Measurements from ENCODE around the gene LRRC74B. TPM values are rescaled to one million over a fixed set of nuclear protein-coding genes. Genes with fewer than 3 reads are reported as not detected.

LRRC74B gene
- total and polyA plus RNA-seq, 2 donors (not counting 1 experiment from before 2014, with no cell fraction given) = not detected

DNA sequence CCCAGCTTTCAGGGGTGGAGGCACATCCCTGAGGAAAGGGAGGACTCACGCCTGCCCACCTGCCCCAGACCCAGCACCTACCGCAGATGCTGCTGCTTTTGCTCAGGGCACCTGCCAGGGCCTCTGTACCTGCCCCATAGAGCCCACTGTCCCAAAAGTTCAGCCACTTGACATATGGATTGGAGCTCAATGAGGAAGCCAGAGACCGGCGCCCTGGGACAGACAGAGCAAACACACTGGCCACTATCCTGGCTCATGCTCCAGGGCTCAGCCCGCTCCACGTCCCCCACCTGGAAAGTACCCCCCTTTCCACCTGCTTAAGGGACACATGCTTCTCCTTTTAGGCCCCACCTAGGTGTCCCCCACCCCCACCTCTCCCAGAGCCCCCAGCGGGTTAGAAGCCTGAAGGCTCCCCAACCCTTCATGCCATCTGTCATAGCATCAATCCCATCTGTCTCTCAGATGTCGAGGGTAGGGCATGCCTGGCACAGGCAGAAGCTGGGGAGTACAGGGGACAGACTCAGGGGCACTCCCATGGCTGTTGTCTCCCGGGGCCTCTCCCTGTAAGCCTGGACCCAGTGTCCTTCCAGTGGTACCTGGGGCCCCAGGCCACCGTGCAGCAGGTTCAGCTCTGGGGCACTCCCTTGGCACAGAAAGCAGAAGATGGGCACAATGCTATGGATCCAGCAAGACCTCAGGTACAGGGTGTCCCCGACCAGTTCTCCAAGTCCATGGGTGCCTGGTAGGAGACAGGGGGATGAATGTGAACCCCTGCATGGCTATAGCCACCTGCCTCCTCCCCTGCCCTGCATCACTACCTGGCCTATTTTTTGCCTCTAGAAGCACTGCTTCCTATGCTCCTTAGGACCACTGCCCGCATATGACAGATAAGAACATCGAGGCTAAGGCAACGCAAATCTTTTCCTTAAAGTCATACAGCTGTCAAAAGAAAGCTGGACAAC is 33.0 kb upstream of the LRRC74B start:
- Histone ChIP-seq H3K4me3 (replicated peaks in 1 of 4; ENCODE audit: control extremely low read depth in 1 of 4, insufficient read depth in 1 of 4, low read depth in 3 of 4, low read length in 4 of 4) (no peak overlapping the region), H3K9me3 (ENCODE audit: control insufficient read depth, insufficient read depth, low read depth, low read length) (no peaks in the 10 kb centered on the region), H3K36me3 (ENCODE audit: control insufficient read depth, insufficient read depth, low read length) (no peaks in the 10 kb centered on the region), H3K27ac (ENCODE audit: insufficient read depth, low read length) (no peak overlapping the region), H4K20me1 (ENCODE audit: control insufficient read depth, extremely low read depth, insufficient read depth, low read length) (no peaks in the 10 kb centered on the region), H3K27me3 (ENCODE audit: control insufficient read depth, insufficient read depth, low read length) (no peaks in the 10 kb centered on the region), H3K9ac (ENCODE audit: insufficient read depth, low read length) (no peak overlapping the region), H3K4me2 (ENCODE audit: extremely low read depth, insufficient read depth, low read length) (no peak overlapping the region), H3K79me2 (ENCODE audit: control insufficient read depth, insufficient read depth, low read length) (no peaks in the 10 kb centered on the region), H2AFZ (ENCODE audit: low read length) (no peak overlapping the region), H3K4me1 (ENCODE audit: control insufficient read depth, extremely low read depth, insufficient read depth, low read length) (peaks cover 14% of the 10 kb centered on the region)
- TF ChIP-seq CTCF (conservative IDR thresholded peaks at IDR 0.05 in 1 of 2, IDR thresholded peaks at IDR 0.05 in 1 of 2; ENCODE audit: low read depth in 1 of 2, low read length in 2 of 2) = no peak
- no peak for TF ChIP-seq EZH2 (IDR thresholded peaks at IDR 0.05; ENCODE audit: low read length, missing control alignments)
- DNase-seq (ENCODE audit: low read depth in 2 of 2) = no peak

- Histone ChIP-seq H2AFZ (ENCODE audit: low read length) (peak overlapping the region; percentile 73), H3K4me2 (ENCODE audit: extremely low read depth, insufficient read depth, low read length) (peak overlapping the region; percentile 99), H4K20me1 (ENCODE audit: control insufficient read depth, extremely low read depth, insufficient read depth, low read length) (no peaks in the 10 kb centered on the region), H3K9me3 (ENCODE audit: control insufficient read depth, insufficient read depth, low read depth, low read length) (no peaks in the 10 kb centered on the region), H3K4me3 (replicated peaks in 1 of 4; ENCODE audit: control extremely low read depth in 1 of 4, insufficient read depth in 1 of 4, low read depth in 3 of 4, low read length in 4 of 4) (peak overlapping the region; percentile 33 to 67 (median 54)), H3K27me3 (ENCODE audit: control insufficient read depth, insufficient read depth, low read length) (no peaks in the 10 kb centered on the region), H3K4me1 (ENCODE audit: control insufficient read depth, extremely low read depth, insufficient read depth, low read length) (peaks cover 14% of the 10 kb centered on the region), H3K27ac (ENCODE audit: insufficient read depth, low read length) (peak overlapping the region; percentile 75), H3K9ac (ENCODE audit: insufficient read depth, low read length) (peak overlapping the region; percentile 72), H3K36me3 (ENCODE audit: control insufficient read depth, insufficient read depth, low read length) (no peaks in the 10 kb centered on the region), H3K79me2 (ENCODE audit: control insufficient read depth, insufficient read depth, low read length) (no peaks in the 10 kb centered on the region)
- TF ChIP-seq EZH2 (IDR thresholded peaks at IDR 0.05; ENCODE audit: low read length, missing control alignments) (no peak), CTCF (conservative IDR thresholded peaks at IDR 0.05 in 1 of 2, IDR thresholded peaks at IDR 0.05 in 1 of 2; ENCODE audit: low read depth in 1 of 2, low read length in 2 of 2) (no peak)
- no peak for DNase-seq (ENCODE audit: low read depth in 2 of 2)
Observed at GRCh38 chr22:21013657-21014201, 32.0 kb upstream of the LRRC74B start.

DNA sequence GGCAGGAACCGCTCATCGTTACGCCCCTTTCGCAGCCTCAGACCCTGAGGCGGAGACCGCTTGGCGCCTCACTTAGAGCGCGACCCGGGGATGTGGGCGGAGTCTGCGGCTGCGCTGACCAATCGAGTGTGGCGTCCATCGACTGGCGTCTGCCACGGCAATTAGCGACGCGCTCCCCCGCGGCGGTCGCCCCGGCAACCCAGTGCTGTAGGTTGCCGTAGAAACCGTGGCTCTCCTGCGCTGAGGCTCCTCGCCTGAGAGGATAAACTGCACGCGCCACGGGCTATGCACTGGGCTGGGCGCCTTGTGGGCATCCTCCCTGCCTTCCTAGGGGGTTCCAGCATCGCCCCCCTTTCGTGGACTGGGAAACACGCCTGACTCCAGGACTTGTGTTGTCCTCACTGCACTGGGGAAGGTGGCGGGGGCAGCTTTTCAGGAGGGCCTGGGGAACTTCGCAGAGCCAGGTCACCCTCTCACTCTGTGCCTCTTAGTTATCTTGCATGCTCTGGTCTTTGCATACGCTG is 31.5 kb upstream of the LRRC74B start:
- peak; percentile 87 to 92 for DNase-seq (ENCODE audit: low read depth in 2 of 2)
- Histone ChIP-seq H3K9ac (ENCODE audit: insufficient read depth, low read length) (peak overlapping the region; percentile 72), H2AFZ (ENCODE audit: low read length) (peak overlapping the region; percentile 73), H3K4me3 (replicated peaks in 1 of 4; ENCODE audit: control extremely low read depth in 1 of 4, insufficient read depth in 1 of 4, low read depth in 3 of 4, low read length in 4 of 4) (peak overlapping the region; percentile 33 to 67 (median 54)), H3K27ac (ENCODE audit: insufficient read depth, low read length) (peak overlapping the region; percentile 93), H4K20me1 (ENCODE audit: control insufficient read depth, extremely low read depth, insufficient read depth, low read length) (no peaks in the 10 kb centered on the region), H3K36me3 (ENCODE audit: control insufficient read depth, insufficient read depth, low read length) (no peaks in the 10 kb centered on the region), H3K27me3 (ENCODE audit: control insufficient read depth, insufficient read depth, low read length) (no peaks in the 10 kb centered on the region), H3K4me1 (ENCODE audit: control insufficient read depth, extremely low read depth, insufficient read depth, low read length) (peaks cover 14% of the 10 kb centered on the region), H3K79me2 (ENCODE audit: control insufficient read depth, insufficient read depth, low read length) (no peaks in the 10 kb centered on the region), H3K9me3 (ENCODE audit: control insufficient read depth, insufficient read depth, low read depth, low read length) (no peaks in the 10 kb centered on the region), H3K4me2 (ENCODE audit: extremely low read depth, insufficient read depth, low read length) (peak overlapping the region; percentile 99)
- TF ChIP-seq CTCF (conservative IDR thresholded peaks at IDR 0.05 in 1 of 2, IDR thresholded peaks at IDR 0.05 in 1 of 2; ENCODE audit: low read depth in 1 of 2, low read length in 2 of 2) (no peak), EZH2 (IDR thresholded peaks at IDR 0.05; ENCODE audit: low read length, missing control alignments) (no peak)

Data from fibroblast of lung (primary cell).